Gastroesophageal sphincter (tissue), 4 donors: ENCODE data around the gene PGAP3. TPM values are rescaled to one million over a fixed set of nuclear protein-coding genes. Genes with fewer than 3 reads are reported as not detected.
"Not testable (repeated sequence)": the region's sequence is repeated elsewhere in the genome, so short reads cannot be mapped to it uniquely, and the experiment has no call there.

Source experiments
- ATAC-seq: fragments of 150-250 bp; one replicate; pipeline ENCODE4 v1.9.1; 2016; ENCODE audit warnings: mild to moderate bottlenecking, moderate library complexity
- H3K27ac ChIP-seq, 4 donors: fragments of 200-600 bp; sonication (generic) in 3 of 4; 1 replicate in 3 of 4; 2 replicates in 1 of 4; pipeline ENCODE4 v1.5.1; 2016 to 2019
- H3K27me3 ChIP-seq: fragments of 200-600 bp; sonication (generic); one replicate; pipeline ENCODE4 v1.5.1; 2019
- H3K36me3 ChIP-seq, 2 donors: fragments of 200-600 bp; sonication (generic); one replicate each; pipeline ENCODE4 v1.5.1; 2019; ENCODE audit warnings: control low read depth in 1 of 2
- H3K4me1 ChIP-seq, 3 donors: fragments of 200-600 bp; sonication (generic); 1 replicate in 2 of 3; 2 replicates in 1 of 3; pipeline ENCODE4 v1.5.1; 2016 to 2019; ENCODE audit warnings: control low read depth in 2 of 3
- H3K4me3 ChIP-seq, 2 donors: fragments of 200-600 bp; sonication (generic); one replicate each; pipeline ENCODE4 v1.5.1; 2019; ENCODE audit warnings: mild to moderate bottlenecking in 1 of 2, moderate library complexity in 1 of 2
- H3K9me3 ChIP-seq, 3 donors: fragments of 200-600 bp; sonication (generic); one replicate each; pipeline ENCODE4 v1.5.1; 2017 to 2019; ENCODE audit warnings: control low read depth in 2 of 3
- CTCF ChIP-seq, 4 experiments: fragments of 200-600 bp in 2 of 4; fragments of 450-650 bp in 2 of 4; sonication (generic) in 1 of 4; IDR thresholded peaks; one replicate each; pipeline ENCODE4 v1.5.1; 2017 to 2019; ENCODE audit warnings: antibody characterized with exemption in 4 of 4, mild to moderate bottlenecking in 2 of 4, moderate library complexity in 2 of 4
- EP300 ChIP-seq: sonication (generic); formaldehyde crosslinking; IDR thresholded peaks from one replicate; pipeline ENCODE4 v1.6.1; 2017; ENCODE audit warnings: antibody characterized with exemption, mild to moderate bottlenecking
- POLR2A ChIP-seq, 2 donors: fragments of 450-650 bp; IDR thresholded peaks; one replicate each; pipeline ENCODE4 v1.6.1; 2017; ENCODE audit warnings: antibody characterized with exemption in 2 of 2, mild to moderate bottlenecking in 2 of 2, moderate library complexity in 1 of 2
- POLR2AphosphoS5 ChIP-seq: sonication (generic); formaldehyde crosslinking; IDR thresholded peaks from one replicate; pipeline ENCODE4 v1.6.1; 2017; ENCODE audit warnings: antibody characterized with exemption
- WGBS, 2 donors: methylation state at CpG; one replicate each; pipeline ENCODE4 v1.1.5; 2018; ENCODE audit warnings: low coverage in 1 of 2; 5-methylcytosine and 5-hydroxymethylcytosine counted together
- total RNA-seq, 4 donors: library from RNA; depleted of rRNA; stranded (reverse); fragments of >200 nt; gene quantifications; one replicate each; pipeline ENCODE4 v1.1.0, GENCODE V29; 2016

Gene PGAP3
- total RNA-seq, 4 donors from 2014 or later, result 9.9 to 13.6 (median 11.1) TPM

- no peak for ATAC-seq
- no peaks in the 10 kb centered on the region for H3K27me3 ChIP-seq
- H3K4me1 ChIP-seq, result no peaks in the 10 kb centered on the region
- no peak overlapping the region for H3K27ac ChIP-seq
- 80% methylated on average over 3 of the region's 18 CpGs; no CpG with 5 or more reads in 1 of the 2 donors for WGBS, 2 donors
- TF ChIP-seq CTCF (IDR thresholded peaks at IDR 0.05) (no peak), POLR2A (IDR thresholded peaks at IDR 0.05) (no peak), EP300 (no peak), POLR2AphosphoS5 (no peak)
- H3K36me3 ChIP-seq, result peaks cover 0 to 100% of the 10 kb centered on the region in 2 donors
- H3K4me3 ChIP-seq, result no peak overlapping the region
- no peaks in the 10 kb centered on the region for H3K9me3 ChIP-seq
Measured at GRCh38 chr17:39715375-39716072, 27.7 kb upstream of the PGAP3 start.

- no peaks in the 10 kb centered on the region for H3K4me1 ChIP-seq
- no peak overlapping the region for H3K27ac ChIP-seq
- no peaks in the 10 kb centered on the region for H3K9me3 ChIP-seq
- H3K4me3 ChIP-seq, result no peak overlapping the region
- ATAC-seq, result no peak
- 75 to 77% methylated on average over 1 to 2 of the region's 4 CpGs for WGBS, 2 donors
- no peaks in the 10 kb centered on the region for H3K27me3 ChIP-seq
- peaks cover 0 to 100% of the 10 kb centered on the region in 2 donors for H3K36me3 ChIP-seq
- no peak for TF ChIP-seq POLR2A (IDR thresholded peaks at IDR 0.05)
- TF ChIP-seq EP300, result no peak
- no peak for TF ChIP-seq CTCF (IDR thresholded peaks at IDR 0.05)
- TF ChIP-seq POLR2AphosphoS5, result no peak
Measured at GRCh38 chr17:39714234-39714633, 26.4 kb upstream of the PGAP3 start.

- Histone ChIP-seq H3K27ac (no peak overlapping the region), H3K36me3 (peaks cover 0 to 100% of the 10 kb centered on the region in 2 donors), H3K27me3 (no peaks in the 10 kb centered on the region), H3K4me1 (no peaks in the 10 kb centered on the region), H3K4me3 (no peak overlapping the region), H3K9me3 (no peaks in the 10 kb centered on the region)
- ATAC-seq, result no peak
- 89% methylated on average over 5 of the region's 10 CpGs; no CpG with 5 or more reads in 1 of the 2 donors for WGBS, 2 donors
- TF ChIP-seq EP300 (no peak), POLR2A (IDR thresholded peaks at IDR 0.05) (no peak), CTCF (IDR thresholded peaks at IDR 0.05) (no peak), POLR2AphosphoS5 (no peak)
Measured at GRCh38 chr17:39711851-39712250, 24.0 kb upstream of the PGAP3 start.

GRCh38 chr17:39711071-39711470, 23.2 kb upstream of the PGAP3 start:
- H3K36me3 ChIP-seq, result peaks cover 0 to 94% of the 10 kb centered on the region in 2 donors
- not testable (repeated sequence) for H3K9me3 ChIP-seq, H3K27me3 ChIP-seq, H3K4me1 ChIP-seq, H3K27ac ChIP-seq, H3K4me3 ChIP-seq, ATAC-seq
- 78 to 100% methylated on average over 4 to 11 of the region's 11 CpGs for WGBS, 2 donors

- 88 to 91% methylated on average over 6 to 10 of the region's 20 CpGs for WGBS, 2 donors
- TF ChIP-seq EP300 (no peak), POLR2AphosphoS5 (no peak), POLR2A (IDR thresholded peaks at IDR 0.05) (no peak), CTCF (IDR thresholded peaks at IDR 0.05) (no peak)
- H3K27ac ChIP-seq, result no peak overlapping the region
- H3K9me3 ChIP-seq, result no peaks in the 10 kb centered on the region
- no peaks in the 10 kb centered on the region for H3K27me3 ChIP-seq
- no peak overlapping the region for H3K4me3 ChIP-seq
- H3K36me3 ChIP-seq, result peaks cover 0 to 86% of the 10 kb centered on the region in 2 donors
- ATAC-seq, result no peak
- H3K4me1 ChIP-seq, result peaks cover 0 to 9% (median 1%) of the 10 kb centered on the region in 3 donors
Measured at GRCh38 chr17:39709998-39710964, 22.4 kb upstream of the PGAP3 start.
